ENCODE data around the gene NBEAL2.

Gene NBEAL2

GRCh38 chr3:46933261-46933660 lies 46.2 kb upstream of the NBEAL2 start:
- H3K4me3 ChIP-seq (ENCODE audit: low read depth, low read length), result no peak overlapping the region
- no peak overlapping the region for H3K27ac ChIP-seq
- in situ Hi-C loops (cut with HindIII; ENCODE audit: low pct_ligation_motif_present, low sequenced_read_pairs), result no loop called here
- DNase-seq, result no peak
- H3K36me3 ChIP-seq (replicated peaks), result peaks cover 5% of the 10 kb centered on the region
- no peaks in the 10 kb centered on the region for H3K27me3 ChIP-seq (replicated peaks)
- TF ChIP-seq CTCF (IDR thresholded peaks at IDR 0.05; ENCODE audit: low read depth, low read length, missing control alignments), result no peak

- TF ChIP-seq CTCF (IDR thresholded peaks at IDR 0.05; ENCODE audit: low read depth, low read length, missing control alignments), result no peak
- peaks cover 3% of the 10 kb centered on the region for H3K36me3 ChIP-seq (replicated peaks)
- in situ Hi-C loops (cut with HindIII; ENCODE audit: low pct_ligation_motif_present, low sequenced_read_pairs), result no loop called here
These were observed 45.4 kb upstream of the NBEAL2 start for GRCh38 chr3:46934072-46934471.

GRCh38 chr3:46934498-46935167 lies 44.8 kb upstream of the NBEAL2 start:
- TF ChIP-seq CTCF (IDR thresholded peaks at IDR 0.05; ENCODE audit: low read depth, low read length, missing control alignments), result no peak
- no peak overlapping the region for H3K4me3 ChIP-seq (ENCODE audit: low read depth, low read length)
- DNase-seq, result no peak
- H3K27ac ChIP-seq, result peak overlapping the region; percentile 50
- in situ Hi-C loops (cut with HindIII; ENCODE audit: low pct_ligation_motif_present, low sequenced_read_pairs), result no loop called here
- H3K36me3 ChIP-seq (replicated peaks), result peaks cover 3% of the 10 kb centered on the region
- H3K27me3 ChIP-seq (replicated peaks), result no peaks in the 10 kb centered on the region

More at GRCh38 chr3:46934072-46934471, 45.4 kb upstream of the NBEAL2 start:
- H3K4me3 ChIP-seq (ENCODE audit: low read depth, low read length), result no peak overlapping the region
- H3K27ac ChIP-seq, result no peak overlapping the region
- H3K27me3 ChIP-seq (replicated peaks), result no peaks in the 10 kb centered on the region
- DNase-seq, result no peak

- H3K36me3 ChIP-seq (replicated peaks), result peaks cover 3% of the 10 kb centered on the region
- peak; percentile 96 for DNase-seq
- TF ChIP-seq CTCF (IDR thresholded peaks at IDR 0.05; ENCODE audit: low read depth, low read length, missing control alignments), result peak; percentile 92
- H3K27ac ChIP-seq, result peak overlapping the region; percentile 50
- H3K27me3 ChIP-seq (replicated peaks), result no peaks in the 10 kb centered on the region
- in situ Hi-C loops (cut with HindIII; ENCODE audit: low pct_ligation_motif_present, low sequenced_read_pairs), result no loop called here
- no peak overlapping the region for H3K4me3 ChIP-seq (ENCODE audit: low read depth, low read length)
These were observed 44.2 kb upstream of the NBEAL2 start for GRCh38 chr3:46935168-46935858.

- Histone ChIP-seq H3K27ac (peak overlapping the region; percentile 17), H3K27me3 (replicated peaks) (no peaks in the 10 kb centered on the region), H3K36me3 (replicated peaks) (peaks cover 10% of the 10 kb centered on the region), H3K4me3 (ENCODE audit: low read depth, low read length) (no peak overlapping the region)
- DNase-seq, result no peak
- no peak for TF ChIP-seq CTCF (IDR thresholded peaks at IDR 0.05; ENCODE audit: low read depth, low read length, missing control alignments)
- in situ Hi-C loops (cut with HindIII; ENCODE audit: low pct_ligation_motif_present, low sequenced_read_pairs), result no loop called here
These were observed 43.4 kb upstream of the NBEAL2 start for GRCh38 chr3:46935989-46936558.
